OCI-LY3 (cell line): ENCODE data around the gene LCORL.

Experiments
- H2AFZ ChIP-seq: fragments of 200-600, 300-600 bp; shearing (Covaris generic); 2 replicates; pipeline ENCODE4 v1.6.0; 2014; ENCODE audit warnings: antibody characterized with exemption, low read depth, low read length
- H3K27ac ChIP-seq: fragments of 200-600, 300-600 bp; sonication (generic); 2 replicates; pipeline ENCODE4 v1.5.1; 2014; ENCODE audit warnings: mild to moderate bottlenecking, low read length, moderate library complexity, mixed read lengths
- H3K27me3 ChIP-seq: fragments of 200-600, 300-600 bp; sonication (generic); 2 replicates; pipeline ENCODE4 v1.6.1; 2014; ENCODE audit warnings: low read depth, low read length, mixed read lengths
- H3K36me3 ChIP-seq: fragments of 200-600, 300-600 bp; sonication (generic); replicated peaks from 2 replicates; pipeline ENCODE3; 2014; ENCODE audit warnings: low read depth, low read length, mixed read lengths
- H3K4me1 ChIP-seq: fragments of 300-600, 200-600 bp; sonication (generic); 2 replicates; pipeline ENCODE4 v1.6.1; 2014; ENCODE audit warnings: low read length, mixed read lengths
- H3K4me2 ChIP-seq: fragments of 200-600, 300-600 bp; sonication (generic); 2 replicates; pipeline ENCODE4 v1.6.1; 2014; ENCODE audit warnings: low read length, mixed read lengths
- H3K4me3 ChIP-seq: fragments of 300-600, 200-600 bp; sonication (generic); 2 replicates; pipeline ENCODE4 v1.5.1; 2014; ENCODE audit warnings: antibody characterized with exemption, mild to moderate bottlenecking, low read length, moderate library complexity
- H3K79me2 ChIP-seq: fragments of 300-600, 200-600 bp; shearing (Covaris generic); 2 replicates; pipeline ENCODE4 v1.6.1; 2014; ENCODE audit warnings: mild to moderate bottlenecking, low read length, mixed read lengths
- H3K9ac ChIP-seq: fragments of 300-600, 200-600 bp; shearing (Covaris generic); 2 replicates; pipeline ENCODE4 v1.6.0; 2014; ENCODE audit warnings: mild to moderate bottlenecking, low read length, moderate library complexity
- H3K9me3 ChIP-seq: fragments of 200-600, 300-600 bp; shearing (Covaris generic); 2 replicates; pipeline ENCODE4 v1.6.1; 2014; ENCODE audit warnings: low read length, mixed read lengths; ENCODE audit not compliant: insufficient read depth
- H4K20me1 ChIP-seq: fragments of 200-600, 300-600 bp; sonication (generic); 2 replicates; pipeline ENCODE4 v1.6.1; 2016; ENCODE audit warnings: low read length, mixed read lengths; ENCODE audit not compliant: insufficient read depth
- EZH2phosphoT487 ChIP-seq: fragments of 200-600 bp; shearing (Covaris generic); IDR thresholded peaks from 2 replicates; pipeline ENCODE4 v1.6.1; 2018; ENCODE audit warnings: antibody characterized with exemption, mixed run types, low read depth
- TF ChIP-seq, protein P1 (sequence below): fragments of 200-600, 300-600 bp; sonication (generic); IDR thresholded peaks from 2 replicates; pipeline ENCODE4 v1.5.1; 2014; ENCODE audit warnings: antibody characterized with exemption, low read length, low read depth

The LCORL gene

GRCh38 chr4:17809667-17810066, 211.9 kb downstream of the LCORL start:
- H3K4me3 ChIP-seq = peak overlapping the region; percentile 96
- no peaks in the 10 kb centered on the region for H3K9me3 ChIP-seq
- peaks cover 26% of the 10 kb centered on the region for H3K4me1 ChIP-seq
- peak overlapping the region; percentile 93 for H3K4me2 ChIP-seq
- H3K27me3 ChIP-seq = no peaks in the 10 kb centered on the region
- H3K27ac ChIP-seq = peak overlapping the region; percentile 80
- peak overlapping the region; percentile 96 for H3K9ac ChIP-seq
- H3K79me2 ChIP-seq = peaks cover 98% of the 10 kb centered on the region
- peaks cover 52% of the 10 kb centered on the region for H4K20me1 ChIP-seq
- no peak overlapping the region for H2AFZ ChIP-seq
- TF ChIP-seq, protein P1, sequence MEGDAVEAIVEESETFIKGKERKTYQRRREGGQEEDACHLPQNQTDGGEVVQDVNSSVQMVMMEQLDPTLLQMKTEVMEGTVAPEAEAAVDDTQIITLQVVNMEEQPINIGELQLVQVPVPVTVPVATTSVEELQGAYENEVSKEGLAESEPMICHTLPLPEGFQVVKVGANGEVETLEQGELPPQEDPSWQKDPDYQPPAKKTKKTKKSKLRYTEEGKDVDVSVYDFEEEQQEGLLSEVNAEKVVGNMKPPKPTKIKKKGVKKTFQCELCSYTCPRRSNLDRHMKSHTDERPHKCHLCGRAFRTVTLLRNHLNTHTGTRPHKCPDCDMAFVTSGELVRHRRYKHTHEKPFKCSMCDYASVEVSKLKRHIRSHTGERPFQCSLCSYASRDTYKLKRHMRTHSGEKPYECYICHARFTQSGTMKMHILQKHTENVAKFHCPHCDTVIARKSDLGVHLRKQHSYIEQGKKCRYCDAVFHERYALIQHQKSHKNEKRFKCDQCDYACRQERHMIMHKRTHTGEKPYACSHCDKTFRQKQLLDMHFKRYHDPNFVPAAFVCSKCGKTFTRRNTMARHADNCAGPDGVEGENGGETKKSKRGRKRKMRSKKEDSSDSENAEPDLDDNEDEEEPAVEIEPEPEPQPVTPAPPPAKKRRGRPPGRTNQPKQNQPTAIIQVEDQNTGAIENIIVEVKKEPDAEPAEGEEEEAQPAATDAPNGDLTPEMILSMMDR = no peak
- TF ChIP-seq EZH2phosphoT487 = no peak
- peaks cover 43% of the 10 kb centered on the region for H3K36me3 ChIP-seq

GRCh38 chr4:17807446-17807845, 214.1 kb downstream of the LCORL start:
- peaks cover 52% of the 10 kb centered on the region for H3K36me3 ChIP-seq
- H4K20me1 ChIP-seq = peaks cover 48% of the 10 kb centered on the region
- H3K9me3 ChIP-seq = no peaks in the 10 kb centered on the region
- H2AFZ ChIP-seq = no peak overlapping the region
- no peak overlapping the region for H3K4me3 ChIP-seq
- H3K9ac ChIP-seq = no peak overlapping the region
- TF ChIP-seq, protein P1 = no peak
- TF ChIP-seq EZH2phosphoT487 = no peak
- no peaks in the 10 kb centered on the region for H3K27me3 ChIP-seq
- peaks cover 18% of the 10 kb centered on the region for H3K4me1 ChIP-seq
- H3K79me2 ChIP-seq = peaks cover 92% of the 10 kb centered on the region
- H3K4me2 ChIP-seq = peak overlapping the region; percentile 93
- H3K27ac ChIP-seq = no peak overlapping the region

GRCh38 chr4:17805580-17806155, 215.9 kb downstream of the LCORL start:
- H3K36me3 ChIP-seq = peaks cover 60% of the 10 kb centered on the region
- H3K4me3 ChIP-seq = no peak overlapping the region
- H3K9me3 ChIP-seq = no peaks in the 10 kb centered on the region
- TF ChIP-seq EZH2phosphoT487 = no peak
- TF ChIP-seq, protein P1 = no peak
- no peak overlapping the region for H3K27ac ChIP-seq
- H3K79me2 ChIP-seq = peaks cover 79% of the 10 kb centered on the region
- H3K27me3 ChIP-seq = no peaks in the 10 kb centered on the region
- no peak overlapping the region for H2AFZ ChIP-seq
- H3K4me2 ChIP-seq = no peak overlapping the region
- H4K20me1 ChIP-seq = peaks cover 45% of the 10 kb centered on the region
- peaks cover 15% of the 10 kb centered on the region for H3K4me1 ChIP-seq
- no peak overlapping the region for H3K9ac ChIP-seq

GRCh38 chr4:17797808-17798207, 223.7 kb downstream of the LCORL start:
- peaks cover 3% of the 10 kb centered on the region; the same call in 1 of the 2 replicates for H4K20me1 ChIP-seq
- no peak overlapping the region for H3K27ac ChIP-seq
- H3K4me1 ChIP-seq = peaks cover 4% of the 10 kb centered on the region; the same call in 1 of the 2 replicates
- H3K4me3 ChIP-seq = no peak overlapping the region
- peaks cover 4% of the 10 kb centered on the region; the same call in 1 of the 2 replicates for H3K79me2 ChIP-seq
- H2AFZ ChIP-seq = no peak overlapping the region
- TF ChIP-seq, protein P1 = no peak
- no peak overlapping the region for H3K9ac ChIP-seq
- peaks cover 38% of the 10 kb centered on the region for H3K36me3 ChIP-seq
- H3K4me2 ChIP-seq = no peak overlapping the region
- no peaks in the 10 kb centered on the region for H3K9me3 ChIP-seq
- no peaks in the 10 kb centered on the region for H3K27me3 ChIP-seq
